GM21390 (cell line): ENCODE data around the gene CFAP73.
"Not testable (repeated sequence)": the region's sequence is repeated elsewhere in the genome, so short reads cannot be mapped to it uniquely, and the experiment has no call there.

ENCODE experiments used
- ATAC-seq: cut with Tn5 transposase; IDR thresholded peaks from one replicate; pipeline ENCODE4 v1.9.1; 2021; ENCODE audit not compliant: unreplicated experiment

Gene CFAP73

DNA sequence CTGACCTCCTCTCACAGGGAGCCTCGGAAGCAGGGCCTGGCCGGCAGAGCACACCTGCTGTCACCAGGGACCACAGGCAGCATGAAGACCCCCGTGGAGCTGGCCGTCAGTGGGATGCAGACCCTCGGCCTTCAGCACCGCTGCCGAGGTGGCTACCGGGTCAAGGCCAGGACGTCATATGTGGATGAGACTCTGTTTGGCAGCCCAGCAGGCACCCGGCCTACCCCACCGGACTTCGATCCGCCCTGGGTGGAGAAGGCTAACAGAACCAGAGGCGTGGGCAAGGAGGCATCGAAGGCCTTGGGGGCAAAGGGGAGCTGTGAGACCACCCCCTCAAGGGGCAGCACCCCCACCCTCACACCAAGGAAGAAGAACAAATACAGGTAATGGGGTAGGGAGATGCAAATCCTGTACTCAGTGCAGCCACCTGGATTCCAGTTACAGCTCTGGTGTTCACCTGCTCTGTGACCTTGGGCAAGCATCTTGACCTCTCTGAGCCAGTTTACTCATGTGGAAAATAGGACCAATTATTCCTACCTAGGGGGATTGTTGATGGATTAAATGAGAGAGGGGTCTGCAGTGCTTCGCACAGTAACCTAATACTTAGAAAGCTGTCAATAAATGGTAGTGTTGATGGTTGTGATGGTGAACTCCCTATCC, 37.3 kb downstream of the CFAP73 start:
- no peak for ATAC-seq

- ATAC-seq = no peak
Observed at GRCh38 chr12:113189361-113189760, 39.8 kb downstream of the CFAP73 start.

- no peak for ATAC-seq
Observed at GRCh38 chr12:113190761-113191160, 41.2 kb downstream of the CFAP73 start.

DNA sequence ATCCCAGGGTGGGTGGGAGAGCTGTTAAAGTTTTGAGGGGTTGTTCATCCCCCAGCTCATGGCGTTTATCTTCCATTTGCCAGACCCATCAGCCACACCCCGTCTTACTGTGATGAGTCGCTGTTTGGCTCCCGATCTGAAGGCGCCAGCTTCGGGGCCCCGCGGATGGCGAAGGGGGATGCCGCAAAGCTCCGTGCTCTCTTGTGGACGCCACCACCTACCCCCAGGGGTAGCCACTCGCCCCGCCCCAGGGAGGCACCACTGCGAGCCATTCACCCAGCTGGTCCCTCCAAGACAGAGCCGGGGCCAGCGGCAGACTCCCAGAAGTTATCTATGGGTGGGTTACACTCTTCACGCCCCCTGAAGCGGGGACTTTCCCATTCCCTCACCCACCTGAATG, 41.7 kb downstream of the CFAP73 start:
- ATAC-seq = no peak

DNA sequence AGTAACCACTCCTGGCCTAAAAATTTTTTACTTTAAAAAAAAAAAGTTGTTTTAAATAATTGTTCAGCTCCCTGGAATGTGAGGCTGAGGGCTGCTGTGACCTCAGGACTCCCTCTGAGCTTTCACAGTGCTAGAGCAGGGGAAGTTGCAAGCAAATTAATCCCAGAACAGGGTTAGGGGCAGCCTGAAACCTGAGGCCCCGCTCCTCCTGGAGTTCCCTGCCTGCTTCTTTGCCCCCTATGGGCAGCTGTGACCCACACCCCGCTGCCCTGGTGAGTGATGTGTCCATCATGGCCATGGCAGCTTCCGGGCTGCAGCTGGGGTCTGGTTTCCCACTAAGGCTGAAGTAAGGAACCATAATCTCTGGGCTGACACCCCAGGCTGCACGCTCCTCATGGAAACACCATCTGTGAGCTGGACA, 45.5 kb downstream of the CFAP73 start:
- ATAC-seq = no peak

DNA sequence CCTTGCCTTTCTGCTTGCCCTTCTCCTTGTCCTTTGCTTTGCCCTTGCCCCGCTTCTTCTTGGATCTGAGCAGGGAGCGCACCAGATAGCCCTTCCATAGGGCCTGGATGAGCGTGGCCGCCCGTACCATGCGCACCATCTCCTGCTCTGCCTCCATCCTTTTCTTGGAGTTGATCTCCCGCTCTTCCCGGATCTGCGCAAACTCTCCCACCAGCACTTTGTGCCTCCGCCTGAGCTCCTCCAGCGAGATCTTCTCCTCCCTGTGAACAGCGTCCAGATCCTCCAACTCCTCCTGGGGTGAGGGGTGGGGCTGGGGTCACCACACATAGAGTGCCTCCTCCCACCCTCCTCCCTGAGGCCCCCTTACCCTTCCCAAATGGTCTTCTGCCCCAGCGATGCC, 46.1 kb downstream of the CFAP73 start:
- no peak for ATAC-seq

DNA sequence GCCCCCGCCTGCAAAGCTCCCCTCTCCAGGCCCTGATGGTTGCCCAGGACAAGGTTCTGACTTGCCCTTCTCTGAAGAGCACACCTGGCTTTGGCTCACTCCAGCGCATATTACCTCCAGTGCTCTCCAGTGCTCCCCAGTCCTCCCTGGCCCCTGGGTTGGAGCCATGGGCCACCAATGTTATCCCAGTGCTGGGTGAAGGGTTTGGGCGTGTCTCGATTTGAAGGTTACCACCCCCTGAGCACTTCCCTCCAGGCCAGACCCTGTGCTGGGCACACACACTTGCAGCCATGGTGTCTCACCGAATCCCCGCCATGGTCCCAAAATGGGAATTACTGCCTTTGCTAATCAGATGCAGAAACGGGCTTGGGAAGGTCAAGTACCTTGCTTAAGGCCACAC, 47.1 kb downstream of the CFAP73 start:
- no peak for ATAC-seq

DNA sequence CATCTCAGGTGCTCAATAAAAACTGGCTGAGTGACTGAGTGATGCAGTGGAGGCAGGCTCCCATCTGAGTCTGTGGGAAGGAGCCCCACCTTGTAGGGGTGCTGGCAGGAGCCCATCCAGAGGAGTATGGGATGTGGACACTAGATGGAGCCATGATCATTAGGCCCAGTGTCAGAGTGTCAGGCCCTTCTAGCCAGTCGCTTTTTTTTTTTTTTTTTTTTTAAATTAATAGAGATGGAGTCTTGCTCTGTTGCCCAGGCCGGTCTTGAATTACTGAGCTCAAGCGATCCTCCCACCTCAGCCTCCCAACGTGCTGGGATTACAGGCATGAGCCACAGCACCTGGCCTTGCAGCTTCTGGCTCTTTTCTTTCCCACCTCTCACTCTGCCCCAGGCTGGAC, 47.5 kb downstream of the CFAP73 start:
- peak; percentile 77 for ATAC-seq

DNA sequence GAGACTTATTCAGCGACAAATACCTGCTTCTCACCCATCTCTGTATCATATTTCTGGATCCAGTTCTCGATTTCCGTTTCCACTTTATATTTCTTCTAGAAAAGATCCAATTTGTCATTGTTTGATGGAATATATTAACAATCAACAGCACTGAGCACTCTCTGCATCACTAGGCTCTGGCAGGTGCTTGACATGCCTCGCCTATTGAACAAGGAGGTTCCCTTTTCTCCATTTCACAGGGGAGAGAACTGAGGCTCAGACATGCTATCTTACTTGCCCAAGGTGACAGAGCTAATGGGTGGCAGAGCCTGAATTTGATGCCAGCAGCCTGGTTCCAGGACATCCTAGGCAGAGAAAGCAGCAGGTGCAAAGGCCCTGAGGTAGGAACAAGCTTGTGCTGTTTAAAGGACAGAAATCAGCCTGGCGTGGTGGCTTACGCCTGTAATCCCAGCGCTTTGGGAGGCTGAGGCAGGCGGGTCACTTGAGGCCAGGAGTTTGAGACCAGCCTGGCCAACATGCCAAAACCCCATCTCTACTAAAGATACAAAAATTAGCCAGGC, 48.1 kb downstream of the CFAP73 start:
- no peak for ATAC-seq

DNA sequence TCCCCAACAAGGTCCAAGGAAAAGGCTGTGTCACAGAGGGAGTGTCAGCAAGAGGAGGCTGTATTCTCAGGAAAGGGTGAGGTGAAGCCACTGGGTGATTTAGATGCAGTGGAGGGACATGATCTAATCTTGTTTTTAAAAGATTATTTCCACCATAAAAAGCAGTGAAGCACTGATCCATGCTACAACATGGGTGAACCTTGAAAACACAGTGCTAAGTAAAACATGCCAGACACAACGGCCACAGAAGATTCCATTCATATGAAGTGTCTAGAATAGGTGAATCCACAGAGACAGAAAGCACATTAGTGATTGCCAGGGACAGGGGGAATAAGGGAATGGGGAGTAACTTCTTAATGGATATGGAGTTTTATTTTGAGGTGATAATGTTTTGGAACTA, 48.8 kb downstream of the CFAP73 start:
- ATAC-seq = no peak

GRCh38 chr12:113200021-113200797, 50.7 kb downstream of the CFAP73 start:
- ATAC-seq = no peak

DNA sequence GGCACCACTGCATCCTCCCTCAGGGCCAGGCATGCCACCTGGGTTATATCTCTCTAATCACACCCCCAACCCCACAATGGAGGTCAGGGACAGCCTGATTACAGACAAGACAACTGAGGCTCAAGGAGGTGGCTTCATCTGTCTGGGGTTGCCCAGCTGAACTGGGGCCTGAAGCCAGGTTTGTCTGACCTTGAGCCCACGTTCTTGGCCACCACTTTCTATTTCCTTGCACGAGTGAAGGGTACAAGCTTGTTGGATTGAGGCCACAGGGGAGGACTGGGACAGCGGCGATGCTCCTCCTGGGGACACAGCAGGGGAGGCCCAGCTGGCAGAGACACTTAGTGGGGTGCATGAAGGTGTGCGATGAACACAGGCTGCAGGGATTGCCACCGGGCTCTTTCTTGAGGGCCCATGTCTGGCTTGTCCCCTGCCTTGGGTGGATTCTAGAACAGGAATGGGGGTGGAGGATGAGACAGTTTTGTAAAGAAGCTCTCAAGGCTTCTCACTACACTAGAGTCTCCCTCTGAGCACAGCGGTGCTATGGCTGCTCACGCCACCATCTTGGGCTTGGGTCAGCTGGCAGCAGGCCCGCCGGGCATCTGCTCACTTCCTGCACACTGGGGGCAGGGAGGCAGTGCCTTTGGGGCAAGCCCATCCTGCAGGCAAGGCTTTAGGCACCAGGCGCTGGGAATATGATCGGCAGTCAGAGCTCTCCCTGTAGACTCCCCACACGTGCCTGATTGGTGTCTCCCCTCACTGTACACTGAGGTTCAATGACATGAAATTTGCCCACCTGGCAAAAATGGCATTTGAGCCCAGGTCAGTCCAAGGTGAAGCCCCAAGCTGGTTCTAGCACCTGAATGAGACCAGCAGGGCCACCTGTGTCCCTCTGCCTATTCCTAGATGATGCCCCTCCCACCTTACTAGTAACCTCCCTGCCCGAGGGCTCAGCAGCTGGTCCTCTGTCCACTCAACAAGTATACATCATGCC, 52.0 kb downstream of the CFAP73 start:
- ATAC-seq = no peak

- ATAC-seq = no peak
Observed at GRCh38 chr12:113202300-113203075, 53.0 kb downstream of the CFAP73 start.

DNA sequence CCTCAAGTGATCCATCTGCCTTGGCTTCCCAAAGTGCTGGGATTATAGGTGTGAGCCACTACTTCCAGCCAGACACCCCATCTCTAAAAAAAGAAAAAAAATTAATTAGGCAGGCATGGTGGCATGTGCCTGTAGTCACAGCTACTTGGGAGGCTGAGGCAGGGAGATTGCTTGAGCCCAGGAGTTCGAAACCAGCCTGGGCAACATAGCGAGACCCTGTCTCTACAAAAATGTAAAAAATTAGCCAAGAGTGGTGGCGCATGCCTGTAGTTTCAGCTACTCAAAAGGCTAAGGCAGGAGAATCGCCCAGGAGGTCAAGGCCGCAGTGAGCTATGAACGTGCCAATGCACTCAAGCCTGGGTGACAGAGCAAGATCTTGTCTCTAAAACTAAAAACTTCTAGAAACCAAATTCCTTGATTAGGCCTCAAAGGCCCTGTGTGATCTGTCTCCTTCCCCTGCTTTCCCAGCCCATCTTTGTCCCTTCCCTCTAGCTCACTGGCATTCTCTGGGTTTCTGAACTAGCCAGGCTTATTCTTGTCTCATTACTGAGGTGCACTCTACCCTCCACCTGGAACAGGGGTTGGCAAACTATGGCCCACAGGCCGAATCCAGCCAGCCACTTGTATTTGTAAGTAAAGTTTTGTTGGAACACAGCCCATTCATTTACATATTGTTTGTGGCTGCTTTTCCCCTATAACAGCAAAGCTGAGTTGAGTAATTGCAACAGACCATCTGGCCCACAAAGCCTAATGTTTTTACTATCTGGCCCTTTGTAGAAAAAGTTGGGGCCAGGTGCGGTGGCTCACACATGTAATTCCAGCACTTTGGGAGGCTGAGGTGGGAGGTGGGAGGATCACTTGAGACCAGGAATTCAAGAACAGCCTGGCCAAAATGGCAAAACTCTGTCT, 54.6 kb downstream of the CFAP73 start:
- ATAC-seq = no peak

GRCh38 chr12:113204804-113205203, 55.3 kb downstream of the CFAP73 start:
- ATAC-seq = no peak

GRCh38 chr12:113206802-113207201, 57.3 kb downstream of the CFAP73 start:
- not testable (repeated sequence) for ATAC-seq

- ATAC-seq = no peak
Observed at GRCh38 chr12:113207613-113208040, 58.1 kb downstream of the CFAP73 start.

DNA sequence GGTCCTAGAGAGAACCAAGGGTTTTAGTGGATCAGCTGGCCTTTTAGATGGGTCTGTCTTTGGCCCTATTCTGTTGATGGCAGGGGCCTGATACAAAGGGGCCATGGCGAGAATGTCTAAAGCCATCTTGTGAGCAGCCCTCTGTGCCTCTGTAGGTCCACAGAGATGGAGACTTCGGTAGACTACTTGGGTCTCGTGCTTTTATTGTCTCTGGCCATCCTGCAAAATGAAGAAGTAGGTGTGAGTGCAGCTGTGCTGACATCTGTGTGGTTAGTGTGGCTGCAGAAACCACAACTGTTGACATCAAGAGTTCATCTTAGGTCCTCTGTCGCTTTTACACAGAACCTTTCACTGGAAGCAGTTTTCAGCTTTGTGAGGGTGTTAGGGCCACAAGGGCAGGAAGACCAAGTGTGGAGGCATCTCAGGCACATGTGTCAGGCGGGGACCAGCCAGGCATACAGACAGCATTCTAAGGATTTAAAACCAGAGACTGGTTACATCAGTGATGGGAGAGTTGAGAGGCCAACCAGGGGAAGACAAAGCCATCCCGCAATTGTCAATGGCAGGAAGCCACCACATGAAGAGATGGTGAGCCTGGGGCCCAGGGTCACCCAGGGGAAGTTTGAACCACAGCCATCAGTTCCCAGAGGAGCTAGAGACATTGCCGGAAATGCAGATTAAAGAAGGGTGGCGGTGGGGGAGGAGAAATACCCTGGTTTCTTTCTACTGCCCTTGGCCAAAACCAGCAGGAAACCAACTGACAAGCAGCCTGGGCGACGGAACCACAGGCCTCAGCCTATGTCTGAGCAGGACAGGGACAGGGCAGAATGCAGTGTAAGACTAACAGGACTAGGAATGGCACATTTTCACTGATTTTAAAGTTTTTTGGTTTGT, 58.8 kb downstream of the CFAP73 start:
- ATAC-seq = peak; percentile 81
